Activated naive CD8-positive, alpha-beta T cell treated with anti-CD3 and anti-CD28 coated beads for 36 hours (primary cell): ENCODE results near the gene SMG6. TPM values are rescaled to one million over a fixed set of nuclear protein-coding genes. Genes with fewer than 3 reads are reported as not detected.
"Not testable (repeated sequence)": the region's sequence is repeated elsewhere in the genome, so short reads cannot be mapped to it uniquely, and the experiment has no call there.

Experiments
- DNase-seq: peaks from one replicate; pipeline ENCODE4 v3.0.0; 2021
- H3K27ac Mint-ChIP-seq: one replicate; pipeline ENCODE4 v1.8.0; 2022; ENCODE audit warnings: mild to moderate bottlenecking, moderate library complexity, mixed read lengths
- H3K27me3 Mint-ChIP-seq: one replicate; pipeline ENCODE4 v1.8.0; 2022; ENCODE audit warnings: mild to moderate bottlenecking, mixed read lengths
- H3K36me3 Mint-ChIP-seq: one replicate; pipeline ENCODE4 v1.8.0; 2021; ENCODE audit warnings: mild to moderate bottlenecking, mixed read lengths
- H3K4me1 Mint-ChIP-seq: one replicate; pipeline ENCODE4 v1.8.0; 2021; ENCODE audit warnings: mixed read lengths
- H3K4me3 Mint-ChIP-seq: one replicate; pipeline ENCODE4 v1.8.0; 2022; ENCODE audit warnings: mild to moderate bottlenecking, moderate library complexity, mixed read lengths
- H3K9me3 Mint-ChIP-seq: one replicate; pipeline ENCODE4 v1.8.0; 2022; ENCODE audit warnings: mixed read lengths
- total RNA-seq, 2 experiments: library from RNA; stranded (reverse); gene quantifications; one replicate each; pipeline ENCODE4 v1.2.3, GENCODE V29; 2021

The SMG6 gene
- total RNA-seq, 2 experiments from 2014 or later, result 48.7 to 51.8 TPM

DNA sequence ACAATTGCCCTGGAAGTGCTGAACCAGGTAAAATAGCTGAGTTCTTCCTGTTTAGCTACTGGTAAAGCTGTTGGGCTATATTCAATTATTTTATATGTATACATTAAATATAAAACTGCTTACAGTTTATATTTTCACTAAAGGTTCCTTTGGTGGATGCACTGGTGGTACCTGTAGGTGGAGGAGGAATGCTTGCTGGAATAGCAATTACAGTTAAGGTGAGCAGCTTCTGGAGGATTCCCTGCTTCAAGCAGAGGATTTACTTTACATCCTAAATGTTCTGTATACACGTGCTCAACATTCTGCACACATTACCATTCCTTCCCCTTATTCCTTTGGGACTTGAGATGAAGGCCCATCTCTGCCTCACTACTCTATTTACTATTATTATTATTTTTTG is 17.8 kb upstream of the SMG6 start:
- Mint-ChIP-seq H3K9me3 (no peaks in the 10 kb centered on the region), H3K36me3 (peaks cover 29% of the 10 kb centered on the region), H3K4me1 (peaks cover 3% of the 10 kb centered on the region), H3K4me3 (no peak overlapping the region), H3K27me3 (no peaks in the 10 kb centered on the region), H3K27ac (no peak overlapping the region)
- DNase-seq, result no peak

DNA sequence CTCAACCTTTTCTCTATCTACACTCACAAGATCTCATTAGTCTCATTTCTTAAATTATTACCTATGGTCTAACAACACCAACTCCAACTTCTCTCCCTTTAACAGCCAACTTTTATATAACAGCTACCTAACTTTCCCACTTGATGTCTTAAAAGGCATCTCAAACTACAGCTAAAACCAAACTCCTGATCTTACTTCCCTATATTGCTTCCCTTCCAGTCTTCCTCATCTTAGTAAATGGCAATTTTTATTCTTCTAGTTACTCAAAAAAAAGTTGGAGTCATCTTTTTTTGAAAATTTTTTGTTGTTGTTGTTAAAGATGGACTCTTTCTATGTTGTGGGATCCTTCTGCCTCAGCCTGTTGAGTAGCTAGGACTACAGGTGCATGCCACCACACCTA is 15.5 kb upstream of the SMG6 start:
- Mint-ChIP-seq H3K36me3 (peaks cover 22% of the 10 kb centered on the region), H3K4me3 (no peak overlapping the region), H3K4me1 (no peaks in the 10 kb centered on the region), H3K9me3 (no peaks in the 10 kb centered on the region), H3K27ac (no peak overlapping the region), H3K27me3 (no peaks in the 10 kb centered on the region)
- DNase-seq, result no peak

DNA sequence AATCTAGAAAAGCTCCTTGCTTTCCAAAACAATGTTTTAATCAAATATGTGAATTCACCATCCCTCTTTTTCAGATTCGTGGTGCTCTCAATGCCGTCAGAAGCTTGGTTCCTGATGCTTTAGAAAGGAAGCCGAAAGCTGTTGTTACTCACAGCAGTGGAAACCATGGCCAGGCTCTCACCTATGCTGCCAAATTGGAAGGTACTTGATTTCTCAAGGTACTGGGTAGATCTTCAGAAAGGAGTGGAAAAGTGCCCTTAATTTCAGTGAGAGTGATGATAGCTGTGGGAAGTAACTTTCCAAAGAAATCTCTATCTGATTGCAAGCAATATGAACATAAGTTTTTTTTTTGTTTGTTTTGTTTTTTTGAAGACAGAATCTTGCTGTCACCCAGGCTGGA is 14.2 kb upstream of the SMG6 start:
- Mint-ChIP-seq H3K4me1 (no peaks in the 10 kb centered on the region), H3K9me3 (no peaks in the 10 kb centered on the region), H3K4me3 (no peak overlapping the region), H3K27me3 (no peaks in the 10 kb centered on the region), H3K36me3 (peaks cover 11% of the 10 kb centered on the region), H3K27ac (no peak overlapping the region)
- DNase-seq, result no peak

DNA sequence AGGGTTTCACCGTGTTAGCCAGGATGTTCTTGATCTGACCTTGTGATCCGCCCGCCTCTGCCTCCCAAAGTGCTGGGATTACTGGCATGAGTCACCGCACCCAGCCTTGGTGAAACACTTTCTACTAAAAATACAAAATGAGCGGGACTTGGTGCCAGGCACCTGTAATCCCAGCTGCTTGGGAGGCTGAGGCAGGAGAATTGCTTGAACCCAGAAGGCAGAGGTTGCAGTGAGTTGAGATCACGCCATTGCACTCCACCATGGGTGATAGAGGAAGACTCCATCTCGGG is 13.3 kb upstream of the SMG6 start:
- not testable (repeated sequence) for H3K4me1 Mint-ChIP-seq, H3K27me3 Mint-ChIP-seq, H3K9me3 Mint-ChIP-seq, H3K27ac Mint-ChIP-seq, H3K36me3 Mint-ChIP-seq, H3K4me3 Mint-ChIP-seq, DNase-seq

DNA sequence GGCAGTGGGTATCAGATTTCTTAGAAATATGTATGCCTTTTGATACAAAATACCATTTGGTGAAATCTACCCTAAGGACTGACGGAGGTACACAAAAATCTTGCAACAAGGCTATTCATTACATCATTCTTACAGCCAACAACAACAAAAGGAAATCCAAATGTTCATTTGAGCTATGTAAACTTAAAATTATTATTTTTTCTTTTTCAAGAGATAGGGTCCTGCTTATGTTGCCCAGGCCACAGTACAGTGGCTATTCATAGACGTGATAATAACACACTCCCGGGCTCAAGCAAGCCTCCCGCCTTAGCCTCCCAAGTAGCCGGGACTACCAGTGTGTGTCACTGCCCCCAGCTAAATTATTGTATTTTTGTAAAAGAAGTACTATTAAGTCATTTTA is 9.2 kb upstream of the SMG6 start:
- Mint-ChIP-seq H3K4me1 (peaks cover 7% of the 10 kb centered on the region), H3K4me3 (no peak overlapping the region), H3K36me3 (peaks cover 3% of the 10 kb centered on the region), H3K27ac (no peak overlapping the region), H3K27me3 (no peaks in the 10 kb centered on the region), H3K9me3 (no peaks in the 10 kb centered on the region)
- DNase-seq, result no peak

DNA sequence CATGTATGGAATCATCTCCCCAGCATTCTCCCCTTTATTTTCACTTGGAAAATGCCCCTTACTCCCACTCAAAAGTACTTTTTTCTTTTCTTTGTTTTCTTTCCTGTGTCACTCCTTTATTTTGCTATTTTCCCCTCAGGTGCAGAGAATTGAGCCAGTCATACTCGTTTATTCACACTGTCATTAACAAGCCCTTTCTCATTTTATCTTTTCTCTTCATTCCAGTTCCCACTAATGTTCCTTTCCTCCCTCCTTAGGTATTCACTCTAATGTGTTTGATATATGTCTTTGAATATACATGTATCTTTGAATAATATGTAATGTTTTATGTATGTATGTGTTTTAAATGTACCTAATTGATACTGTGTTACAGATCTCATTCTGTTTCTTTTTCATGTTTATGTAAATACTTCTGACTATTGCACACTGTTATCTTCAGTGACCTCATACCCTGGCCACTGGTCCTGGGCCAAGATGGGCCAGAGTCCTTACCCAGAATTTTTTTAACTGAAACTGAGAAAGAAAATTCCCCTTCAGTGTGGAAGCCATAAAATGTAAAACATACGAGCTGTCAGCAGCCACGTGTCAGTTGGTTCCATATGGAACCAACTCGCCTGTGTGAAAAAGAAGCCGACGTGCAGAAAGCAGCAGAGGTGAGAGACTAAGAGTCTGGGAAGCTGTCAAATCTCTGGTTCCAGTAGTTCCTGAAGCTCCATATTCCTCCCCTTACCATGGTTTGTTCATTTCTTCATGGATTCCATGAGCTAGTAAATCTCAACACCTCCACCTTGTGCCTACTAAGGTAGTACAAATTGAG is 6.0 kb upstream of the SMG6 start:
- Mint-ChIP-seq H3K4me3 (no peak overlapping the region), H3K27ac (no peak overlapping the region), H3K27me3 (no peaks in the 10 kb centered on the region), H3K36me3 (peaks cover 20% of the 10 kb centered on the region), H3K9me3 (no peaks in the 10 kb centered on the region), H3K4me1 (peaks cover 21% of the 10 kb centered on the region)
- no peak for DNase-seq

DNA sequence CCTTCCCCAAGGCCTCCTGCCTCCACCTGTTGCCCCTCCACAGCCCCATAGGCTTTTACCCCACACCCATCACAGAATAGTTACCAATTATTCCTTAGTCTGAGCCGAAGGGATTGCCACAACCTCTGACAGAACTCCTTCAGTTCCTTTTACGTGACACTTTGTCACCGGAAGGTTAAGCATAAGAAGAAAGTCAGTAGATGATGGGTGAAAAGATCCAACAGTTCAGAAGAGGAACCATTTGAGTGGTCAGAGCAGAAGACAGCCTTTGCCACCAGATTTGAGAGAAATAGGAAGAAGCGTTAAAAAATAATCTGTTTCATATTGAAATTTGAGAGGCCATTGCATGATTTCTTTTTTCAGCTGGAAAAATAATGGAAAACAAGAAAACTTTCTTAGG is 1.3 kb upstream of the SMG6 start:
- Mint-ChIP-seq H3K36me3 (peaks cover 26% of the 10 kb centered on the region), H3K4me3 (peak overlapping the region; percentile 71), H3K9me3 (no peaks in the 10 kb centered on the region), H3K27me3 (no peaks in the 10 kb centered on the region), H3K4me1 (peaks cover 31% of the 10 kb centered on the region), H3K27ac (peak overlapping the region; percentile 54)
- no peak for DNase-seq

DNA sequence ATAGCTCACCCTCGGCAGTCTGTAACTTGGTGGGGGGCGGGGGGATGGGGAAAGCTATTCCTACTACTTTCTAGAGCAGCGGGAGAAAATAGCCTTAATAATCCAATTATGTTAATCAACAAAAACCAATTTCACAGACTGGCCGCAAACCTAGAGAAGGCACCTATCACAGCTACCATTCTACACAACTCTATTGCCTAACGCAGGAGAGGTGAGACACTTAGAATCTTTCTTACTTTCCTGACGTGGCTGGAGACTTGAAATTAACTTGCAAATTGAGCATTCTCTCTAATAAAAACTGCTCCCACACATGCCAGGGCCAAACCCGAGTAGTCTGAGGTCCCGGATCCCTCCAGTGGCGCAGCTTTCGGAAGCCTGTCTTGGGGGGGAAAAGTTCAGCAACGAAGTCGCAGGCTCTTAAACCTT is 794 bp downstream of the SMG6 start:
- Mint-ChIP-seq H3K36me3 (peaks cover 27% of the 10 kb centered on the region), H3K9me3 (no peaks in the 10 kb centered on the region), H3K4me3 (peak overlapping the region; percentile 88), H3K27ac (peak overlapping the region; percentile 62), H3K27me3 (no peaks in the 10 kb centered on the region), H3K4me1 (peaks cover 30% of the 10 kb centered on the region)
- DNase-seq, result no peak

DNA sequence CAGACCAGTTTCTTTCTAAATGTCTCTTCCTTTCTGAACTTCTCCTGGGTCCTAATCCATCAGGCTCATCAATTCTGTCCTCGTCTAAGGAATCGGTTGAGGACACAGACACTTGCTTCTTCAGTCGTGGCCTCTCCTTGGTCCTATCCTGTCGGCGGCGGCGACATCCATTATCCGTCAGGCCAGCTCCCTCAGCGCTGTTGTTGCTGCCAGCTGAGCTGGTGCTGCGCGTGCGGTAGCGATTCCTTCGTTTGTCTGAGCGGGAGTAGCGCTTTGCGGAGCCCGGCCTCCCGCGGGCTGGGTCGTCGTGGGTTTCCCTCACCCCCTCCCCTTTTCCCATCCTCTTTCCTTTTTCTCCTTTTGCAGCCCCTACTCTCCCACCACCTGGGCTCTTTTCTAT is 3.8 kb downstream of the SMG6 start:
- DNase-seq, result no peak
- H3K36me3 Mint-ChIP-seq, result peaks cover 35% of the 10 kb centered on the region
- no peak overlapping the region for H3K4me3 Mint-ChIP-seq
- no peaks in the 10 kb centered on the region for H3K9me3 Mint-ChIP-seq
- no peaks in the 10 kb centered on the region for H3K27me3 Mint-ChIP-seq
- H3K4me1 Mint-ChIP-seq, result peaks cover 39% of the 10 kb centered on the region
- H3K27ac Mint-ChIP-seq, result no peak overlapping the region

DNA sequence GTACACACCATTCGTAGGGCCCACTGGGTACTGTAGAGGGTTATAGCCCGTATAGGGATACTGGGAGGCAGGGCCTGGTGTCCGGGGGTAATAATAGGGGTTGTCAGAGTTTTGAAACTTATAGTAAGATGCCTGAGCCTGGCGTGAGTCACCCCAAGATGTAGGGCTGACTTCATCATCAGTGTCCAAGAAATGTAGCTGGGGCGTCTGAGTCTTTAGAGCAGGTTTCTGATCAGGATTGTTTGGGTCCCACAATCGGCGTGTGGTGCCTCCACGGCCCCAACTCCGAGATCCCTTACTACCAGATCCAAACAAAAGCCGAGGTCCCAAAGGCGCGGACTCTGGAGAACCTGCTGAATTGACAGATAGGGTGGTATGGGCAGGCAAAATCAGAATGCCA is 4.4 kb downstream of the SMG6 start:
- H3K36me3 Mint-ChIP-seq, result peaks cover 39% of the 10 kb centered on the region
- H3K9me3 Mint-ChIP-seq, result no peaks in the 10 kb centered on the region

DNA sequence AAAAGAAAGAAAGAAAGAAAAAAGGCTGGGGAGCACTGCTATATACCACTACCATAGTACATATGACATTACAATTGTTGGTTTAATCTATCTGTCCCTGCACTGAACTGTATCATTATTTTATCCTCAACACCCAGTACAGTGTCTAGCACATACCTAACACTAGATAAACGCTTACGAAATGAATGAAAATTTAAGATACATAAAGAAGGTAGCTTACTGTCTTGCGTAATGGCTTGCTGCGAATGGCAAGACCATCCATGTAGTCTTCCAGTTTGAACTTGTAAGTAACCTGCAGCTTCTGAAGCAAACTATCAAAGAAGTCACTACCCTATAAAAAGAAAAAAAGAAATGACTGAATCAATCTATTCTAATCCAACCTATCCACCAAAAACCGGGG is 6.6 kb downstream of the SMG6 start:
- Mint-ChIP-seq H3K27me3 (no peaks in the 10 kb centered on the region), H3K9me3 (no peaks in the 10 kb centered on the region), H3K27ac (no peak overlapping the region), H3K4me1 (peaks cover 39% of the 10 kb centered on the region), H3K36me3 (peaks cover 46% of the 10 kb centered on the region), H3K4me3 (no peak overlapping the region)
- no peak for DNase-seq

More for the DNA sequence above, 4.4 kb downstream of the SMG6 start:
- no peak for DNase-seq
- peaks cover 42% of the 10 kb centered on the region for H3K4me1 Mint-ChIP-seq
- no peaks in the 10 kb centered on the region for H3K27me3 Mint-ChIP-seq
- H3K4me3 Mint-ChIP-seq, result no peak overlapping the region
- H3K27ac Mint-ChIP-seq, result no peak overlapping the region

DNA sequence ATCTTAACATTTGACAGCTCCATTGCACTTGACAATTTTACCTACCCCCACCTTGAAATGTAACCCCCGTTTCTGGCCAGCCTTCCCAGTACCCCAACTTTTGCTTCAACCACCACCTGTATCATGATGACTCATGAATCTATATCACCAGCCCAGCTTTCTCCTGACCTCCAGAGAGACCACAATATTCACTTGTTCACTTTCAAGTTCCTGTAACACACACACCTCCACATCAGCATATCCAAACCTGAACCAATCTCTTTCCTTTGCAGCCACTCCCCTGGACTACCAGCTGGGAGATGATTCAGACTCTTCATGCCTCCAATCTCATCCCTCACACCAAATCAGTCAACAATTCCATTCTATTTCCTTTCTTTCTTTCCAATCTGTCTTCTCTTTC is 8.0 kb downstream of the SMG6 start:
- H3K9me3 Mint-ChIP-seq, result no peaks in the 10 kb centered on the region
- peak overlapping the region; percentile 62 for H3K27ac Mint-ChIP-seq
- peak; percentile 25 for DNase-seq
- H3K4me1 Mint-ChIP-seq, result peaks cover 32% of the 10 kb centered on the region
- peak overlapping the region; percentile 0 for H3K4me3 Mint-ChIP-seq
- H3K27me3 Mint-ChIP-seq, result no peaks in the 10 kb centered on the region
- peaks cover 55% of the 10 kb centered on the region for H3K36me3 Mint-ChIP-seq

DNA sequence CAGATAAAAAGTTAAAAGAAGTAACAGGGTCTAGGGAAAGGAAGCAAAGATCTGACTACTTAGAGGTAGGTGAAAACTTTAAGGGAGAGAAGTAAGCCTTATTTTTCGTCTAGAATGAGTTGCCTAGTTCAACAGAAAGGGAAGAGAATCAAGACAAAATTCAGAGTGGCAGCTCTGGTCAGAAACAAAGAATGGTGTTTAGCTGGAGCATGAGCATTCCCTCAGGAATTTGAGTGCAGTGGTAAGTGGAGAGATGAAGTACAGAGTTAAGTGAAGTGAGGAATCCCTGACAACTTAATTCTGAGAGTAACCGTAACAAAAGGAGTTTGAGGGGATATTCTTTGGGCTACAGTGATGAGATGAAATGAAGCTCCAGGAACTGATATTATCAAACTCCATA is 11.5 kb downstream of the SMG6 start:
- peaks cover 44% of the 10 kb centered on the region for H3K36me3 Mint-ChIP-seq
- no peak overlapping the region for H3K4me3 Mint-ChIP-seq
- DNase-seq, result no peak
- peaks cover 20% of the 10 kb centered on the region for H3K4me1 Mint-ChIP-seq
- H3K27ac Mint-ChIP-seq, result peak overlapping the region; percentile 6
- no peaks in the 10 kb centered on the region for H3K9me3 Mint-ChIP-seq
- no peaks in the 10 kb centered on the region for H3K27me3 Mint-ChIP-seq

DNA sequence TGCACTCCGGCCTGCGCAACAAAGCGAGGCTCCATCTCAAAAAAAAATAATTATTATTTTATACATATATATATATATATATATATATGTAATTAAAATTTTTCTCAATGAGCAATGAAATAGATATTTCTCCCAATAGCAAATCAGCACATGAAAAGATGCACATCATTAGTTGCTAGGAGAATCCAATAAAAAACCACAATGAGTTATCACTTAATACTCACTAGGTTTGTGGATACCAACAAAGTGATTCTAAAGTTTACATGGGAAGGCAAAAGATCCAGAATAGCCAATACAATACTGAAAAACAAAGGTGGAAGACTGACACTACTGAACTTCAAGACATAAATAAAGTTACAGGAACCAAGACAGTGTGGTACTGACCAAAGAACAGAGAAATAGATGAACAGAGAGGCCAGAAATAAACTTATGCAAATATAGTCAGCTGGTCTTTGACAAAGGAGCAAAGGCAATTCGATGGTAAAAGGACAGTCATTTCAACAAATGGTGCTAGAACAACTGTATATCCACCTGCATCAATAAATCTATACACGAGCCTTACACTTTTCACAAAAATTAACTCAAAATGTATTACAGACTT is 13.6 kb downstream of the SMG6 start:
- Mint-ChIP-seq H3K27me3 (no peaks in the 10 kb centered on the region), H3K4me3 (no peak overlapping the region), H3K27ac (no peak overlapping the region), H3K4me1 (peaks cover 6% of the 10 kb centered on the region), H3K9me3 (no peaks in the 10 kb centered on the region), H3K36me3 (peaks cover 30% of the 10 kb centered on the region)
- no peak for DNase-seq

DNA sequence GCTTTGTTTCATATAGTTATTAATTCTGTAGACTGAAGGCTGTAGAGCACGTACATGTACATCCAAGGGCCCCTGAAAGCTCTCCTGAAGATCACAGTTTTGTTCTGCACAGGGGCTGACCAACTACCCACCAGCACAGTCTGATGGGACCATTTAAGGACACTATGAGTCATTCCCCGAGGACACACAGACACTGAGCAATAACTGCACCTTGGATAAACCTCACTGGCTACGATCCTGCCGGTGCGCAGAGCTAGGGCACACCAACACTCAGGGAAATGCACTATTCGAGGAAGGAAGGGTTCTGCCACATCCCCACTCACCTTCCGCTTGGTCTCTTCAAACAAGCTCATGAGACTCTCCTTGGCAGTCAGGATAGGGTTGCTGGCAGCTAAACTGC is 20.3 kb downstream of the SMG6 start:
- Mint-ChIP-seq H3K4me3 (no peak overlapping the region), H3K36me3 (peaks cover 37% of the 10 kb centered on the region), H3K9me3 (no peaks in the 10 kb centered on the region), H3K27ac (no peak overlapping the region), H3K27me3 (no peaks in the 10 kb centered on the region), H3K4me1 (peaks cover 33% of the 10 kb centered on the region)
- DNase-seq, result no peak

DNA sequence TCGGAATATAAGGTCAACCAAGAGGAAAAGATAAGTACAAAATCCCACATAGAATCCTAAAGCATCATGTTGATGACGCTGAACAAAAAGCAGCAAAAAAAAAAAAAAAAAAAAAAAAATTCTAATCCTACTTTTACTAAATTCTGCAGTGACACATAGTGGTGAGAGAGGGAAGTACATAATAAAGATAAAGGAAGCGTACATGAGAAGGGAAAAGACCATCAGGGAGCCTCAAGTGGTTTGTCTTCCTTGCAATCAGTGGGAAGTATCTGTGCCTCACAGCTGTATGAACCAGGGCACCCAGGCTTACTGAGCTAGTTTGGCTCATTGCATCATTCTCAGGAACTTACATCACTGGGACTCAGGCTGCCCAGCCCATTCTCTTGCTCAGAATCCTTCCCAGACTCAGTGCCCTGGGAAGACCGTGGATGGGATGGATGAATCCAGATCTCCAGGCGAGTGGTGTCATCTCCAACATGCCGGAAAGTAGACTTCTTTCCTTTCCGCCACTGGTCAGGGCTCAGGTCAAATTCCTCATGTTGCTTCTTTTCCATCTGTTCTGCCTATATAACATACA is 21.2 kb downstream of the SMG6 start:
- no peak overlapping the region for H3K4me3 Mint-ChIP-seq
- H3K36me3 Mint-ChIP-seq, result peaks cover 36% of the 10 kb centered on the region
- H3K27ac Mint-ChIP-seq, result peak overlapping the region; percentile 57
- H3K4me1 Mint-ChIP-seq, result peaks cover 33% of the 10 kb centered on the region
- H3K27me3 Mint-ChIP-seq, result no peaks in the 10 kb centered on the region
- no peak for DNase-seq
- no peaks in the 10 kb centered on the region for H3K9me3 Mint-ChIP-seq
